ENCODE measurements around the gene FCGR3A.
"Not testable (repeated sequence)": the region's sequence is repeated elsewhere in the genome, so short reads cannot be mapped to it uniquely, and the experiment has no call there.

GRCh38 chr1:161537068-161537669, 12.4 kb downstream of the FCGR3A start:
- TF ChIP-seq CTCF (IDR thresholded peaks at IDR 0.05); MAX (IDR thresholded peaks at IDR 0.05); MAZ (IDR thresholded peaks at IDR 0.05; ENCODE audit: borderline replicate concordance, low read depth, low read length); TP53 (CRISPR knock-in tag; IDR thresholded peaks at IDR 0.05); ZFP36 (IDR thresholded peaks at IDR 0.05; ENCODE audit: borderline replicate concordance, partially characterized antibody); RAD21 (conservative IDR thresholded peaks at IDR 0.05 in 1 of 2, IDR thresholded peaks at IDR 0.05 in 1 of 2); POLR2A (IDR thresholded peaks at IDR 0.05; ENCODE audit: low read length); KDM5A (IDR thresholded peaks at IDR 0.05); CBX8 (IDR thresholded peaks at IDR 0.05); REST (IDR thresholded peaks at IDR 0.05): not testable (repeated sequence)
